ENCODE data around the gene CDC42BPB. TPM values are rescaled to one million over a fixed set of nuclear protein-coding genes. Genes with fewer than 3 reads are reported as not detected.

The CDC42BPB gene
- total and polyA plus RNA-seq, 2 of the 13 experiments (the other 11 are each of a cell fraction or from before 2014, with no cell fraction given) = 19.7 to 32.3 TPM

DNA sequence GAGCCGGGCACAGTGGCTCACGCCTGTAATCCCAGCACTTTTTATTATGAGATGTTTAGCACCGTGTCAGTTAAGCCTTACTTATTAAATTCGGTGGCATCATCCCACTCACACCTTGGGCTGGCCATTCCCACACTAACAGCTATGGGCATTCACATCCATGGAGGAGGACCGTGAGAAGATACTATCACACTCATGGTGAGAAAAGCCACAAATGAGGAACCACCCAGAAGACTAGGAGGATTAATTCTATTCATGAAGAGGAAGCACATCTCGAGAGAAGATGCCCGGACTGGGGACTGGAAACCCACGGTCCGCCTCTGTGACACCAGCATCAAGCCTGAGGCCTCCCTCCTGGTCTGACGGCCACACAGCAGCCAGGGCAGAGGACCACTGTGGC is 4.9 kb downstream of the CDC42BPB start:
- Histone ChIP-seq H3K27ac (ENCODE audit: extremely low read length, insufficient read depth, low read length) (no peak overlapping the region), H3K4me3 (replicated peaks in 1 of 3; ENCODE audit: insufficient read depth in 1 of 3, low read depth in 2 of 3, low read length in 3 of 3) (no peak overlapping the region), H3K4me1 (ENCODE audit: insufficient read depth, low read length) (peaks cover 29% of the 10 kb centered on the region), H3K36me3 (replicated peaks in 1 of 2; ENCODE audit: control insufficient read depth in 1 of 2, insufficient read depth in 2 of 2, low read length in 2 of 2) (no peaks in the 10 kb centered on the region; a peak in 2 of 5 replicates), H3K4me2 (ENCODE audit: low read depth, low read length) (no peak overlapping the region), H3K9me3 (ENCODE audit: low read length) (no peaks in the 10 kb centered on the region), H3K9ac (ENCODE audit: insufficient read depth, low read depth, low read length) (no peak overlapping the region), H3K27me3 (ENCODE audit: control insufficient read depth in 1 of 2, insufficient read depth in 2 of 2, low read length in 2 of 2) (no peaks in the 10 kb centered on the region), H4K20me1 (ENCODE audit: insufficient read depth, low read length) (peaks cover 5% of the 10 kb centered on the region; the same call in 1 of the 2 replicates), H2AFZ (ENCODE audit: low read length) (no peak overlapping the region), H3K79me2 (ENCODE audit: insufficient read depth, low read length) (peaks cover 47% of the 10 kb centered on the region)
- WGBS (ENCODE audit: low lambda C conversion rate) = 79% methylated on average over 9 of the region's 10 CpGs
- ATAC-seq = no peak
- CTCF ChIA-PET (ENCODE audit: low intra/inter-chr PET ratio, low total read pairs) = no interaction called here
- DNase-seq (ENCODE audit: low spot score) = no peak
- no peak for FAIRE-seq
- intact Hi-C loops (cut with micrococcal nuclease; ENCODE audit: unreplicated experiment) = no loop called here
- TF ChIP-seq FOXK1 (CRISPR knock-in tag; IDR thresholded peaks at IDR 0.05; ENCODE audit: borderline replicate concordance, low read depth) (no peak), ZNF614 (CRISPR knock-in tag; IDR thresholded peaks at IDR 0.05; ENCODE audit: borderline replicate concordance) (no peak), ZMYM2 (CRISPR knock-in tag; IDR thresholded peaks at IDR 0.05) (no peak), ZNF451 (CRISPR knock-in tag; IDR thresholded peaks at IDR 0.05) (no peak), FOXM1 (CRISPR knock-in tag; IDR thresholded peaks at IDR 0.05) (no peak), TSC22D2 (CRISPR knock-in tag; IDR thresholded peaks at IDR 0.05; ENCODE audit: borderline replicate concordance) (no peak), HDAC6 (IDR thresholded peaks at IDR 0.05; ENCODE audit: low read depth, low read length) (no peak), JUN (CRISPR knock-in tag; IDR thresholded peaks at IDR 0.05) (no peak), ZNF616 (CRISPR knock-in tag; IDR thresholded peaks at IDR 0.05; ENCODE audit: low read depth) (no peak)
- POLR2A ChIA-PET = interaction anchor here (0.5 kb wide), 1 partner anchor 44 kb away, joined by 3 read pairs; no protein-coding TSS in a partner anchor
- BruUV-seq (replicated peaks) = no TSS peak
- in situ Hi-C loops (cut with HindIII; ENCODE audit: extremely low pct_ligation_motif_present, low pct_unique_long_range_greater_than_20kb) = no loop called here

- no TSS peak for BruUV-seq (replicated peaks)
- in situ Hi-C loops (cut with HindIII; ENCODE audit: extremely low pct_ligation_motif_present, low pct_unique_long_range_greater_than_20kb) (no loop called here), intact Hi-C loops (cut with micrococcal nuclease; ENCODE audit: unreplicated experiment) (no loop called here)
- Histone ChIP-seq H3K27me3 (ENCODE audit: control insufficient read depth in 1 of 2, insufficient read depth in 2 of 2, low read length in 2 of 2) (no peaks in the 10 kb centered on the region), H3K79me2 (ENCODE audit: insufficient read depth, low read length) (peaks cover 41% of the 10 kb centered on the region), H3K9me3 (ENCODE audit: low read length) (no peaks in the 10 kb centered on the region), H3K4me1 (ENCODE audit: insufficient read depth, low read length) (peaks cover 26% of the 10 kb centered on the region), H4K20me1 (ENCODE audit: insufficient read depth, low read length) (peaks cover 4% of the 10 kb centered on the region; the same call in 1 of the 2 replicates), H3K9ac (ENCODE audit: insufficient read depth, low read depth, low read length) (no peak overlapping the region), H2AFZ (ENCODE audit: low read length) (no peak overlapping the region), H3K36me3 (replicated peaks in 1 of 2; ENCODE audit: control insufficient read depth in 1 of 2, insufficient read depth in 2 of 2, low read length in 2 of 2) (no peaks in the 10 kb centered on the region; a peak in 3 of 5 replicates), H3K4me3 (replicated peaks in 1 of 3; ENCODE audit: insufficient read depth in 1 of 3, low read depth in 2 of 3, low read length in 3 of 3) (no peak overlapping the region), H3K4me2 (ENCODE audit: low read depth, low read length) (no peak overlapping the region), H3K27ac (ENCODE audit: extremely low read length, insufficient read depth, low read length) (no peak overlapping the region)
- whole genome bisulfite sequencing (ENCODE audit: low lambda C conversion rate) = 48% methylated on average over 5 of the region's 5 CpGs
- ChIA-PET CTCF (ENCODE audit: low intra/inter-chr PET ratio, low total read pairs) (no interaction called here), POLR2A (no interaction called here)
- FAIRE-seq (no peak), DNase-seq (ENCODE audit: low spot score) (no peak), ATAC-seq (no peak)
- no peak for TF ChIP-seq ZBTB1 (CRISPR knock-in tag; IDR thresholded peaks at IDR 0.05; ENCODE audit: borderline replicate concordance)
- no peak for TF ChIP-seq ZNF792 (CRISPR knock-in tag; IDR thresholded peaks at IDR 0.05)
- no peak for TF ChIP-seq NKX3-1 (CRISPR knock-in tag; IDR thresholded peaks at IDR 0.05)
- TF ChIP-seq HMGXB4 (CRISPR knock-in tag; IDR thresholded peaks at IDR 0.05; ENCODE audit: borderline replicate concordance in 1 of 2, low read depth in 1 of 2) = no peak
- no peak for TF ChIP-seq ZFP36L2 (CRISPR knock-in tag; IDR thresholded peaks at IDR 0.05)
- TF ChIP-seq CBX2 (IDR thresholded peaks at IDR 0.05; ENCODE audit: low read depth, low read length) = no peak
- no peak for TF ChIP-seq CBX2 (CRISPR knock-in tag; IDR thresholded peaks at IDR 0.05; ENCODE audit: low read depth)
- no peak for TF ChIP-seq POLR2AphosphoS2 (IDR thresholded peaks at IDR 0.05; ENCODE audit: low read depth, low read length)
Measured at GRCh38 chr14:103050935-103051334, 6.4 kb downstream of the CDC42BPB start.
